IPS DF 4.7 (cell line): Measurements from ENCODE around the gene SMARCA2.

Experiments
- DNase-seq: peaks from one replicate; pipeline ENCODE4 v3.0.0-alpha.2; 2013; ENCODE audit warnings: low spot score; ENCODE audit errors: extremely low read depth

The SMARCA2 gene

DNA sequence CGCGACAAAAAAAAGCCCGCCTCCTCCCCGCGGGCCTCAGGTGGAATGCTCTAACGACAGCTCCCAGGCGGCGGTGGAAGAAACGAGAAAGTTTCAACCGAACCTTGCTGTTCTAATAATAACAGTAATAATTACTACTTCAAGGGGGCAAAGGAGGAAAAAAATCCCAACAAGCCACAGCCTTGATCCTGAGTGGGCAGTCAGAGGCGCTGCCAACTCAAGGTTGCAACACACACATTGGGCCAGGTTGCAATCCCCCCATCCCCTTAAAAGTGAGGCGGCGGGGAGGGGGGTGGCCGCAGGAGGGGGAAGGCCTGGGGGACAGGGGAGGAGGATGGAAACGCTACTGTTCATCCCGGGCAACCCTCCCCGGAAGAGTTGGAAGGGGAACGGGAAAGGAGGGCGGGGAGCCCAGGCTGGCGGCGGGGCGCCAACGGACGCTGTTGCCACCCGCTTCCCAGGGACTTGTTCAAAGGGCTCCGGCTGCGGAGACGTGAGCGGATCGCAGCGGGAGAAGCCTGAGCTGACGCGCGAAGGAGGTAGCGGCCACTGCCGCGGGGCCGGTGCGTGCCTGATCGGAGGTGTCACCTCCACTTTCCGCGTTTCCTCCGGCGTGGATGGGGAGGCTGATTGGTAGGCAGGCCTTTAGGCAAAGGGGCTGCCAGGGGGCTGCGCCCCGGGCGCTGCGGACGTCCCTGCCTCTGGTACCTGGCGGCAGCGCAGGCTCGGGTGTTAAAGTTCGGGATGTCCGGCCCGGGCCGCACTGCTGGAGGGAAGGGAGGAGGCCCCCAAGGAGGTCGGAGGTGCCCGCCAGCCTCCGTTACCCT, 647 bp downstream of the SMARCA2 start:
- no peak for DNase-seq

DNA sequence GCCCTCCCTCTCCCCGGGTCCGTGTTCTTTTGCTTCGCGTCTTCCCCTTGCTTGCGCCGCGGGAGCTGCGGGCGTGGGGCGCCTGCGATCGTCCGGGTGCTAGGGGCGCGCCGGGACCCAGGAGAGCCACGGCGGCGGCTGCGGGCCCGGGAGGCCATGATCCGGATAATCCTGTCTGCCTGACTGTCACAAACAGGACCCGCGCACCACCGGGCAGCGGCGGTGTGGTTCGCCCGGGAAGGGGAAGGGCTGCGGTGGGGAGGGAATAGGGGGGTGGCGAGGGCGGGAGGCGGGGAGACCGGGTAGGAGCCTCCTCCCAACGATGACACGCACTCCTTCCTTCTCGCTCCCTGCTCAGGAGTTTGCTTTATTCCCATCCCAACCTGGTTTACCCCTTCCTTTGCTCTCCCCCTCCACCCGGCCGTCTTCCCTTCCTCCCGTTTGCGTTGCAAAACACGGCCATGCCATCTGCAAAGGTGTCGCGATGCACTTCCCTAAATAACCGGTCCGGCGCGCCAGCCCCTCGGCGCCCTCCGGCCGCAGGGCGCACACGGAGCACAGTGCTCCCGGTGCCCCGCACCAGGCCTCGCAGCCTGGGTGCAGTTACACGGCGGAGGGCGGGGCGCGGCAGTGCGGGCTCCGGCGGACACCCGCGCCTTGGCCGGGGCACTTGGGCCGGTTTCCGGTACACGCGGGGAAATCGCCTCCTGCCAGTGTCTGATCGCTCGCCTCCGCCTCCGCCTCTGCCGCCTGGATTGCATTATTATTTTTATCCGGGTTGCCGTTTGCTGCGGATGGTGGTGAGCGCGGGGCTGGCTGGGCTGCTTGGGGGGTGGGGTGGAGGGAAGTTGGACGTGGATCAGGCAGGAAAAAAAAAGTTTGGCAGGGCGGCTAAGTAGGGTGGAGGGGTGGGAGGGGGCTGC, 1.5 kb downstream of the SMARCA2 start:
- no peak for DNase-seq

DNA sequence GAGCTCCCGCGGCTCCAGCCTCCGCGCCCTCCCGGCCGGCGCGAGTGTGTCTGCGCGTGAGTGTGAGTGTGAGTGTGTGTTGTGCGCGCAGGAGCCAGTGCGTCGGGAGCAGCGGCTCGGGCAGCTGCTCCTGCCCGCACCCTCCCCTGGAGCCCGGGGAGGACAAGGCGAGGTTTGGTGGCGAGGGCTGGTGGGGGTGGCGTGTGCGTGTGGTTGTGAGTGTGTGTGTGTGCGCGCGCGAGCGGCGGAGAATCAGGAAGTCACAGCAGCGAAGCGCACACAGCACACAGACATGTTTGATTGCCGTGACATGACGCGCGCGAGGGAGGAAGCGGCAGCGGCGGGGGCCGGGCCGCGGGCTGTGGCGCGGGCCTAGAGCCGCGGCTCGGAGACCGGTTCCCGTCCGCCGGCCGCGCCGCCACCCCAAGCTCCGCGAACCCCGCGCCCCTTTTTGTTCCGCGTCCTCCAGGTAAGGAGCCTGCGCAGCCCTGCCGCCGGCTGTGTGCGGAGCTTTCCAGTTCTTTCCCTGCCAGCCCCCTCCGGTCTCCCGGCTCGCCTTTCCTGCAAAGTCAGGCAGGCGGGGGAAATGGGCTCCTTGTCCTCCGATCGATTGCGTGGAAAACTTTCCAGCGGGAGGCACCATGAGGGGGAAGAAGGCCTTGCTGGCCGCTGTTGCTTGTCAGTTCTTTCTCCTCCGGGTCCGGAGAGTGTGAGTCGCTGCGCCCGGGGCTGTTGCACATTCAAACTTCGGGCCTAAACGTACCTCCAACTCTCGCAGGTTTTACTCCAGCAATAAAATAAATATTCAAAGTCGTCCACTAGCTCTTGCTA, 2.4 kb downstream of the SMARCA2 start:
- DNase-seq, result no peak

DNA sequence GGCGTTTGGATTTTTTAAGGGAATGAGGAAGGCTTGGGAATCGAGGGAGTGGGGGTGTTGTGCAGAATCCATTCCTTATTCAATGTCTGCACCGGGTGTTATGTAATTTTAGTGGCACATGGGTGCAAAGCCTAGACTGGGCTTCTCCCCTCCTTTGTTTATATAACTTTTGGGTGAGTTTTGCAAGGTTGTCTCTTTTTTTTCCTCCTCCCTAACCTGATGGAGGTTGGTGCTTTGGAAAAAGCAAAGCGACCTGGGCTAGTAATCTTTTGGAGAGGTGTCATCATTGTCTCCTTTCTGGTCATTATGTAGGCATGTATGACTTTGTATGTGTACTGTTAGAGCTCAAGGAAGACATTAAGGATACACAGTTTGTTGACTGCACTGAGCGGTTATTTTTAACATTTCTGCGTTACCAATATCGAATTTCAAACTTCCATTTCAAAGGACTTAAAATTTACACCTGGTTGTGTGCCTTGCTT, 3.1 kb downstream of the SMARCA2 start:
- no peak for DNase-seq

DNA sequence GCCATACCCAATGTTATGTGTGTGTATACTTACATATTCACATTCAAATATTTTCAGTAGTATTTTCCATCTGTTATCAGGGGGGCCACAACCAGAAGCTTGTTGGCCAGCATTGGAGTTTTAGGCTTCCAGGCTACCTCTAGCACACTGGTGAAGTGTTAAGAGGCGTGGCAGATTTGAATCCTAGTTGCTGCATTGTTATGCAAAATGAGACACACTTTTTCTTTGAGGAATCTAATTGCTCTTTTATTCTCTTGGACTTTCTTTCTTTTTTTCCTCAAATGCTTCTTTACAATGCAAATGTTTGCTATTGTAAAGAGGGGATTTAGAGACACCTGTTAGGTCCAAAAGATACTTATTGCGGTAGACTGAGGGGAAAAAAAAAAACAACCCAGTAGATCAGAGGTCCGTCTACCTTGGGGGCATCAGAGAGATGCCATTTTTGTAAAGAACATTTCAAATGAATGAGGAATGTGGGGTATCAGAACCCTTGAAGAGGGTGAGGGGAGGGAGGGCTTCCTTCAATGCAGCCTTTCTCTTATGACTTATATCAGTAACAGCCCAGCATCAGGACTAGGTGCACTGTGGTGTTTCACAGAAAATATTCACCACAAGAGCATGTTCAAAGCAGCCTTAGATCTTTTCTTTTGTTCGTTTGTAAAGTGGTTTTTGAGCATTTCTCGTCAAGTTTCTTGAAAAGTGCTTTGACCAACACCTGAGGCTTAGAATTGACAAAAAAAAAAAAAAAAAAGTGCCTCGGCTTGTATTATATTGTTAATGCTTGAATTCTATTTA, 3.8 kb downstream of the SMARCA2 start:
- no peak for DNase-seq

DNA sequence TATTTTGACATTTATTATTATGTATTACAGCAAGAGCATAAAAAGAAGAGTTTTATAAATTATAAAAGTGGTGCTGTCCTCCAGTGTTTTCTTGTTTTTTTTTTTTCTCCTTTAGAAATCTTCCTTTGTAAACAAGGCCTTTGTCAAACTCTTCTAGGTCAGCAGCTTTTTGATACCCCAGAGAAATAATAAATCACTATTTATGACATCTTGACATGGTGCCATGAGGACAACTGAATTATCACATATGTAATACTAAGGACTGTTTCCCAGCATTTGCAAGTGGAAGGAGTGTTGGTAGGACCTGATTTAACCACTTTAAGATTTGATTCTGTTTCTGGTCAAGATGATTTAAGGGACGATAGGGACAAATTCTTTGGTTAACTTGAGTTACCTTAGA, 4.6 kb downstream of the SMARCA2 start:
- DNase-seq, result no peak

DNA sequence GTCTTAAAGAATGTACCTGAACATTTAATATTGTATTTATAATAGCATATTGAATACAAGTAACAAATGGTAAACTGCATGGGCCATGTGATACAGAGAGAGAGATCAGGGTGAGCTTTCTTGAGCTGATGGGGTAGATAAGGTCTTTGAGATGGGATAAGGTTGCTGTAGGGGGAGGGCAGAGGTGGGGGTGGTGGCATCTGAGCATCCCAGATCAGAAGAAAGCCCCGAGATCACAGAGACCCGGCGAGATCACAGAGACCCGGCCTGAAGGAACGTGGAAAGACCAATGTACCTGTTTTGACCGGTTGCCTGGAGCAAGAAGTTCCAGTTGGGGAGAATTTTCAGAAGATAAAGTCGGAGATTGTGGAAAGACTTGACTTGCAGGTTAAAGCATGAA, 6.6 kb downstream of the SMARCA2 start:
- DNase-seq, result no peak

DNA sequence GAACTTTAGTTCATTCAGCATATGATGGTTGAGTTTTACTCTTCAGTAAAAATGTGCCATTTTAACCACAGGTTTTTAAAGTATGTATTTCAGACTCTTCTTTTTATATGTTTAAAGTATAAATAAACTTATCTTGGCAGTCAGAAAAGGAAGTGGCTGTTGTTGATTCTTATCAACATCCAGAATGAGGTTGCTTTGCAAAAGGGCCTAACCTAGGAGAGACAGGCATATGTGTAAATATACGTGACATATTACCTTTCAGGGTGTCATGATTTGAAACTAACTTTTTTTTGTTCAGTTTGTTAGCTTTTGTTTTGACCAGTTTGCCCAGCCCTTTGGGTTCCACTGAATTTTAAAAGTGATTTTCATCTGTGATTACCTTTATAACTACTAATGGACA, 7.4 kb downstream of the SMARCA2 start:
- DNase-seq, result no peak

DNA sequence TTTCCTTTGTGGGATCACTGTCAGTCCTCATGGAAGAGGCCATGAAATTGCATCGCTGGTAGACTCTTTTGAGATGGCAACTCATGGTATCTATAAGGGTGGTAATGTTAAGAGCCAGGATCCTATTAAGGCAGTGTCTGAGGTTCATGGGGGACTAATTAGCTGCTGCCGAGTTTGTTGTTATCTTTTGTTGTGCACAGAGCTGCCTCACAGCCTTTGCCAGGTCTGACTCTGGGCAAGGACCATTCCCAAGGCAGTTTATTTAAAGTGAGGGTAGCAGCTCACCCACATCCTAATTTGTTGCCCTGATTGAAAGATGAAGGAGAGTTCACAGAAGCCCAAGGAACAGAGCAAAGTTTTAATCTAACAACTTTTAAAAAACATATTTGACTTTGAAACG, 7.9 kb downstream of the SMARCA2 start:
- DNase-seq, result no peak

DNA sequence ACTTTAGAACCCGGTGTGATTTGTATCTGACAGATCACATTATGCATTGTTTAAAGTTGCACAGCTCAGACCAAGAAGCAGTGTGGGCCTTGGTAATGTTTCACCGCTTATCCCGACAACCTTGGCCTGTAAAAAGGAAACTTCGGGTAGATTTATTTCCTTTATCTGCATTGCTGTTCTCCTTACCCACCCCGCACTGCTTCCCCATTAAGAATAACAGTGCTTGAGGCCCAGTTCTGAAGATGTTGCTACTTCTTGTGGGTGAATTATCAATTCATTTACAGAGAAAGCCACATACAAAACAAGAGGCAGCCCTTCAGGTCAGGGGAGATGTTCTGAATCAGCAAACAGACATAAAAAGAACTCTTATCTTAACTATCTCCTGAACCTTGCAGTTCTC, 8.4 kb downstream of the SMARCA2 start:
- DNase-seq, result no peak

DNA sequence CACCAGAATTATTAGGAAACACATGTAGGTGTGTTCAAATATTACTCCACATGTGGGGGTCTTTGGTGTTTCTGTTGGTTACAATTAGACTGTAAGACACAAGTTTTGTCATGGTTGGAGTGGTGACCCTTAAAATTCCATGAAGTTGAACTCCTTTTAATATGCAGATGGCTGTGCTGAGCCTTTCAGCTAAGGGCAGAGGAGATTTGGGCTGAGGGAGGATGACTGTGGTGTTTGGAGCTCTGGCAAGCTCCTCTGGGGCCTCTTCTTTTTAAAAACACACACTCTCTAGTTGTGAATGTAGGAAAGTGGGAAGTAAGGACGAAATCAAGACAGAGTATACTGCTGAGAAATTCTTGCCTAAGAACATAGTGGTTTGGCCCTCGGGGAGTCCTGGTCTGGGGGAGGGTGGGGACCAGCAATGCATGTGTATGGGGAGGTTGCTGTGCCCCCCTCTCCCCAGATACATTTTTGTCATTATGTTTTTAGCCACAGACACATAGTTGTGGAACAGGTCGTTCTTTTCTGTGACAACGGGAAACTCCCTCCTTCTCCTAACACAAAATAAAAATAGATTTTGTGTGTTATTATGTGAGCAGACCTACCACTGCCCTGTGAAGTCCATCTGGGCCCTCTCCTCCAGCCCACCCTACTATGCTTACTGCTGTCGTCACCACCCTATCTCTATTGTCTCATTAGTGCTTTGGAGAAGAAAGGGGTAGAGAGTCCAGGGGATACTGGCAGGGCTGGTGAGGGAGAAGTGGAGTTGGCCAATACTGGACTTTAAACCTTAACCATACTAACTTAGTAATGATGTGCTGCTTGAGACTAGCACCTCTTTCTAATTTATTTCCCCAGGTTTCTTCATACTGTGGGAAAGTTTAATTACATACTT, 10.0 kb downstream of the SMARCA2 start:
- DNase-seq, result no peak

DNA sequence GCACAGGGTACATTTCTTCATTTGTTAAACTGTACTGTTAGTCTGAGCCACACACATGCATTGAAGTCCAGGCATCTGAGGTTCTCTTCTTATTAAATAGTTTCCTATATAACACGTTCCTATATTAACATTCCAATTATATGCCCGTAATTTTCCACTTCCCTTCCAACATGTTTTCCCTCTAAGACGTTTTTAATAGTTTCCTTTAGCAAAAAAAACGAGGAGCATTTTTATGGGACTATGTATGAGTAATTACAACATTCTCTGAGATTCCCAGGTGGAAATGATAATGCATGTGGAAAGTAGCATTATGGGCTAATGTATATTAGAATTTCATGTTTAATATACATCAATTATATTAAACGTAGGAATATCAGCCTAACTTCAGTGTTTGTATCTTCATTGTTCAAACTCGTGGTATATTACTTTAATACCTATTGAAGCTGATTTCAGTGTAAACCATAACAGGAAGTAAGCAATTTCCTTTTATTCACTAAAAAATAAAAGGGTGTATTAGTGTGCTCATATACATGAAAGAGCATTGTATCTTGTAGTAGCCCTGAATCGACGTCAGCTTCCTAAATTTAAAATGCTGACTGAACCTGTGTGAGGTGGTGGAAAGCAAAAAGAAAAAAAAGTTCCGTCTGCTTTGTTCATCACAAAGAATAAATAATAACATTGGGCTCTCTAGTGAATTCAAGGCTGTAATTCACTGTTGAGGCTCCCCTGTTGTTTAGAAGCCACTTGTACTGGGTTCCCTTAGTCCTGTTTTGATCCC, 11.3 kb downstream of the SMARCA2 start:
- DNase-seq, result no peak

DNA sequence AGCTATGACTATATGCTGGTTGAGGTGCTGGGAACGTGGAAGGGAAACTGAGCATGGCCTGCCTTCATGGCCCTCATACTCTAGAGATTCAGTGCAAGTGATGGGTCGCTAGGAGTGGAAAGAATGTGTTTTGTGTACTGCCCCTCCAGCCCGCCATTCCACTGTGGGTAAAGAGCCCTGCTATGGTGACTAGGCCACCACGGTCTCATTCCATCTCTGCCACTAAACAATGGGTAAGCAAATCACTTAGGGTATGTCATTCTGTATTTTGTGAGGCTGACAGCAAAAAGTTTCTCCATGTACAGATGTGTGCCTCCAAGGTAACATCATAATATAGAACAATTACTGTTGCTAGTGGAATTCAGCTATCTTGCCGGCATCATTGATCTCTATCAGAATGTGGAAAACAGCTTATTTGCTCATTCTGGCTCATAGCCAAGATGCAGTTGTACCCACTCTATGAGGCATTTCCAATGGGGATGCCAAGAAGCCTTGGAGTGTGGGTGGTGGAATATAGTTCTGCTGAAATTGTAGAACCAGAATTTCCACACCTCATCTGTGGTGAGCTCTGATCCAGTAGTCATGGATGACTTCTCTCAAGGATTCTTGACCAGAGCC, 12.5 kb downstream of the SMARCA2 start:
- no peak for DNase-seq

DNA sequence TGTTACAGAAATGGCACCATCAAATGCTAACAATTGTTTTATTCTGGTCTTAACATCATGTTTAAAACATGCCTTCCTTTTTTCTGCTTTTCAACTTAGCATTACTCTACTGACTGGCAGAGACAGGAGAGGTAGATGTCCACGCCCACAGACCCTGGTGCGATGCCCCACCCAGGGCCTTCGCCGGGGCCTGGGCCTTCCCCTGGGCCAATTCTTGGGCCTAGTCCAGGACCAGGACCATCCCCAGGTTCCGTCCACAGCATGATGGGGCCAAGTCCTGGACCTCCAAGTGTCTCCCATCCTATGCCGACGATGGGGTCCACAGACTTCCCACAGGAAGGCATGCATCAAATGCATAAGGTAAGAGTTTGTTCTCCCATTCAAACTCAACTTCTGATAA, 13.7 kb downstream of the SMARCA2 start:
- DNase-seq, result no peak

DNA sequence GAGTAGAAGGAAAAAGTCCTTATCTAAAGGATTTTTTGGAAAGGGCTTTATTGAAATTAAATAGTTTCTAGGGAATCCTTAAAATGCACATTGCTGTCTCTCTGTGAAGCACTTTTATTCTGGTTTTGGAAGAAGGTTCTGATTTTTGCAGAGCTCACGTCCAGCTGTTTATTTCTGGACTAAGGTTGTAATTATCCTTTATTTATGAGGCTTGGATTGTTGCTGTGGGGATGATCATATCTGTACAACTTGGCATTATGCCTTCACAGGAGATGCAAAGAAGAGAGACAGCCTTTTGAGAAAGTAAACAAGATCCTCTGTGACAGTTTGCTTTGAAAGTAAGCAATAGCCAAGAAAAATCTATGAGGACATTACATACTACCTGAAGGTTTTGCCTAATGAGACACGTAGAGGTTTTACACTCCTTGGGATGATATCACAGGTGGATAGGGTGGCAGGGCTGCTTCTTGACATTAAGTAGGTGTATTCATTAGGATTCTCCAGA, 14.6 kb downstream of the SMARCA2 start:
- no peak for DNase-seq

DNA sequence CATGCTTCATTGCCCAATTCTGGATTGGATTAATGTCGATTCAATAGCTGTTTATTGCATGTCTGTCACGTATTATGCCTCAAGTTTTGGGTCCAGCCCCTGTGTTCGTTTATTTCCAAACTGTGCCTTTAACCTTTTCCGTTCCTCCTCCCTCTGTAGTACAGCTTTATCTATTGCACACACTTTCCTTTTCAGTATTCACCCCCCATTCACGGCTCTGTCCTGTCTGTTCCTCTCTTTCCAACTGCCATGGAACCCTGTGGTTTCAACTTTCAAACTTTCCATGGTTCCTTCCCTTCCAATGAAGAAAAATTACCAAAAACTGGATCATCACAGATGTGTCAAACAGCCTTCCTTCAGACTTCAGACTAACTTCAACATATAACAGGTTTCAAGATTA, 17.1 kb downstream of the SMARCA2 start:
- no peak for DNase-seq

DNA sequence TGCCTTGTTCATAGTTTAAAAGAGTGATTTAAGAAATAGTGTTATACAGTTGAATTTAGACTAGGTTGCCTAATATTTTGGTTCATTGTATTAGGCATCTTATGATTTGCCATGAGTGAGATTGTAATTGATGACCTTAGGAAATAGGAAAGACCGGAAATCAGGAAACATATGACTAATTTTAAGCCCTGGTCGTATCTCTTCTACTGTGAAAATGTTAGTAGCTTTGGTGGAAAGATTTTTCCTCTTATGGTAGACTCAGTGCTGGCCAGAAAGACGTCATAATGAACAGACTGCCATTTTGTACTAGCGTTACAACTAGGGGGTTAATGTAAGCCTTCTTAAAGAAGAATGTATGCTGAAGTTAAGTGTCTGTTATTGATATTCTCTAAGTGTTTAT, 21.7 kb downstream of the SMARCA2 start:
- DNase-seq, result no peak
